Effector CD4-positive, alpha-beta T cell (primary cell): ENCODE measurements around the gene RIMBP2.
"Not testable (repeated sequence)": the region's sequence is repeated elsewhere in the genome, so short reads cannot be mapped to it uniquely, and the experiment has no call there.

Experiments
- DNase-seq: peaks from one replicate; pipeline ENCODE4 v3.0.0-alpha.2; 2020

The RIMBP2 gene

GRCh38 chr12:130651188-130651959 lies 64.7 kb downstream of the RIMBP2 start:
- no peak for DNase-seq

- DNase-seq, result no peak
Measured at GRCh38 chr12:130650131-130650530, 66.0 kb downstream of the RIMBP2 start.

- DNase-seq, result no peak
Measured at GRCh38 chr12:130649101-130650045, 66.7 kb downstream of the RIMBP2 start.

GRCh38 chr12:130647814-130648213 lies 68.3 kb downstream of the RIMBP2 start:
- no peak for DNase-seq

- no peak for DNase-seq
Measured at GRCh38 chr12:130646716-130647370, 69.3 kb downstream of the RIMBP2 start.

- DNase-seq, result not testable (repeated sequence)
Measured at GRCh38 chr12:130646191-130646590, 69.9 kb downstream of the RIMBP2 start.

GRCh38 chr12:130645751-130646150 lies 70.3 kb downstream of the RIMBP2 start:
- no peak for DNase-seq

- no peak for DNase-seq
Measured at GRCh38 chr12:130644566-130644965, 71.5 kb downstream of the RIMBP2 start.

- DNase-seq, result no peak
Measured at GRCh38 chr12:130644146-130644545, 72.0 kb downstream of the RIMBP2 start.

- DNase-seq, result no peak
Measured at GRCh38 chr12:130642856-130643255, 73.2 kb downstream of the RIMBP2 start.

GRCh38 chr12:130641533-130642184 lies 74.4 kb downstream of the RIMBP2 start:
- DNase-seq, result no peak

- no peak for DNase-seq
Measured at GRCh38 chr12:130640901-130641300, 75.2 kb downstream of the RIMBP2 start.

- no peak for DNase-seq
Measured at GRCh38 chr12:130640496-130640895, 75.6 kb downstream of the RIMBP2 start.

GRCh38 chr12:130639476-130640424 lies 76.3 kb downstream of the RIMBP2 start:
- DNase-seq, result no peak

GRCh38 chr12:130636370-130636769 lies 79.7 kb downstream of the RIMBP2 start:
- DNase-seq, result no peak

- DNase-seq, result no peak
Measured at GRCh38 chr12:130634866-130635265, 81.2 kb downstream of the RIMBP2 start.

GRCh38 chr12:130633771-130634170 lies 82.3 kb downstream of the RIMBP2 start:
- no peak for DNase-seq

- no peak for DNase-seq
Measured at GRCh38 chr12:130632642-130633041, 83.5 kb downstream of the RIMBP2 start.

- no peak for DNase-seq
Measured at GRCh38 chr12:130628304-130628703, 87.8 kb downstream of the RIMBP2 start.

- no peak for DNase-seq
Measured at GRCh38 chr12:130627175-130627574, 88.9 kb downstream of the RIMBP2 start.

- no peak for DNase-seq
Measured at GRCh38 chr12:130626601-130627000, 89.5 kb downstream of the RIMBP2 start.

- no peak for DNase-seq
Measured at GRCh38 chr12:130625201-130625600, 90.9 kb downstream of the RIMBP2 start.
